ELR (cell line): ENCODE results near the gene SLC2A9.
"Not testable (repeated sequence)": the region's sequence is repeated elsewhere in the genome, so short reads cannot be mapped to it uniquely, and the experiment has no call there.

Source experiments
- DNase-seq: peaks from one replicate; pipeline ENCODE4 v3.0.0-alpha.2; 2015; ENCODE audit warnings: low read depth

The SLC2A9 gene

DNA sequence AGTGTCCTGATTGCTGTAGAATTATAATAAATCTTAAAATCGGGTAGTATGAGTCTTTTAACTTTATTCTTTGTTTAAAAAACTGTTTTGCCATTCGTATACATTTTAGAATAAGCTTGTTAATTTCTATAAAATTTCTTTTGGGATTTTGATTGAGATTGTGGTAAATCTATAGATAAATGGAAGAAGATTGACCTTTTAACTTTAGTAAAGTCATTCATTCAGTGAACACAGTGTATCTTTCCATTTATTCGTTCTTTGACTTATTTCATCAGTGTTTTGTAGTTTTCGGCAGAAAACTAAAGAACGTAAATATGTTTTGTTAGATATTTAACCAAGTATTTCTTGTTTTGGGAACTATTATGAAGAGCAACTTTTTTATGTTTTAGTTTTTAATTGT lies 201.0 kb downstream of the SLC2A9 start:
- no peak for DNase-seq

DNA sequence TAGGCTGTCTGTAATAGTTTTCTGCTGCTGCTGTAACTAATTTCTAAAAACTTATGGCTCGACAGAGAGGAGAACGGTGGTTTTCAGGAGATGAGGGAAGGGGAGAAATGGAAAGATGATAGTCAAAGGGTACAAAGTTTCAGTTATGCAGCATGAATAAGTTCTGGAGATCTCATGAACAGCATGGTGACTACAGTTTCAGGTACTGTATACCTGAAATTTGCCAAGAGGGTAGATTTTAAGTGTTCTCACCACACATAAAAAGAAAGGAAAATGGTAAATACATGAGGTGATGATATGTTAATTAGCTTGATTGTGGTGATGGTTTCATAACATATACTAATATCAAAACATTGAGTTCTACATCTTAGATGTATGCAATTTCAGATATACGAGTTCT lies 205.0 kb downstream of the SLC2A9 start:
- DNase-seq = no peak

DNA sequence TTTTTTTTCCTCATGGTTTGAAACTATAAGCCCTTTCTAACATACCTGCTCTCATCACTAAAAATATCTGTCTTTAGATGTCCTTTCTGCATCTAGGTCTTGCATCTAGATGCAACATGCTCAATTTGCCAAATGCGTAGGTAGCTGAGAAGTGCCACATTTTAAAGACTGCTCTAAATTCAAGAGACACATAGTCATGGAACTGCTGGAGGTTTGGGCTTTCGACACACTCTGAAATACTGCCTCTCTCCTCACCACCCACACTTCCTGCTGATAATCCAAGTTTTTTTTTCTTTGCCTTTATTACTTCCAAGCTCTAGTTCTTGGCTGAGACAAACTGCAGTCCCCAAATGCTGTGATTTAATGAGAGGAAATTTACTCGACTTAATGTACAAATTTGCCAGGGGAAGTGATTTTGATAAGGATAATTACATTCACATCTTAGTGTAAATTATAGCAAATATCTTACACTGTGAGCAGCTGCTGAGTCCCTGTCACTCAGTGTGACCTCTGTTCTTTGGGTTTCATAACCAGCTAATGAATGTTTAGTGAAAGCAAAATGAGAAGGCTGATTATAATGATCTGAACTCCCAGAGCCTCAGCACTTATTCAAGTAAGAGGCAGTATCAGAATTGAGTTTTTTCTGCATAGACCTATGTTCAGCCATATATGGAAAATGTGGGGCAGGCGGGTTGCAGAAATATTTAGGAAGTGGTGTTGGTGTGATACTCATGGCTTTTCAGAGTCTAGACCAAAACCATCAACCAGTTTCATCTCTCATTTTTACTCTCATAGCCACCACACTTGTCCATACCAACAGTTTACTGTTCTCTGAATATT lies 208.6 kb downstream of the SLC2A9 start:
- no peak for DNase-seq

DNA sequence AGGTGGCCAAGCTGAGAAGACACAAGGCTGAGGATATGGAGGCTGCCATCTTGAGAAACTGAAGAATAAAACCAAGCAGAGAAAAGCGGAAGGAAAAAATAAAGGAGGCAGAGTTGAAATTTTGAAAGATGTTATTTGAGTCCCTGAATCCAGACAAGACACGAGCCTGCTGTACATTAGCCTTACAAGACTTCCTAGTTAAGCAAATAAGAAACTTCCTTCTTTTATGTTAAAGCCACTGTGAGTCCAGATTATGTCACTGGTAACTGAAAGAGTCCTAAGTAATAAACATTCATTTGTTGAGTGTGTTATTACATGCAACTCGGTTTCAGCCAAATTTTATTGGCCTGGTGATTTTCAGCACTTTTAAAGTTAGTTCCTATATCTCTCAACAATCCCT lies 209.5 kb downstream of the SLC2A9 start:
- no peak for DNase-seq

DNA sequence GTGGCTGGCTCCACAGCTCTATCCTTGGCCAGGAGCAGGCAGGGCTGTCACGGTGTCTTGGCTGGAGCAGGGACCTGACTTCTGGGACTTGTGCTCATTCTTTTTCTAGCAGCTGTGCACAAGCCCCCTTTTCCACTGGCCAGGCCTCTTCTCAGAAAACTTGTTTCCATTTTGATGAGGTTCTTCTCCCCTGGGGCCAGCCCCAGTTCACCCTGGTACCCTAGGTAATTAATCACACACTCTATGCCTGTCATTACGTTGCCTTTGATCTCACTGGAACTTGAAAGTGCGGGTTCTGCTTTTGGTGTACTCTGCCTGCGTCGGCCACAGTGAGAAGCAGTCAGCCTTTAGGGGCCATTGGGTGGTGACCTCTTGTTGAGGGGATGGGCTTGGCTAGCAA lies 213.2 kb downstream of the SLC2A9 start:
- no peak for DNase-seq

DNA sequence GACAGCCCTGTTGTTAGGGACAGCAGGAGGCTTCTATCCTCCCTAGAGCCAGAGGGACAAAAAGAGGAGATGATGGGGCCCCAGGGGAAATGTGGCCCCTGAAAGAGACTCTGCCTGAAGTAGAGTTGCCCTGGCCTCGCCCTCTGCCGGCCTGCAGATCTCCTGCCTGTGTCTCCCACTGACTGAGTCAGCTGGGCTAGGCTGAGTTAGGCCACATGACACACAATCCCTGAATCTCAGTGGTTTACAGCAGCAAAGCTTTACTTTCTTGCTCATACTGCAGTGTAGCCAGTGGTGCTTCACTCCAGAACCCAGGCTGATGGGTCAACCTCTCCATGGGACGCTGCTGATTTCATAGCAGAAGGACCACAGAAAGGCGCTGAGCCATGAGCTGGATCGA lies 216.4 kb downstream of the SLC2A9 start:
- no peak for DNase-seq

DNA sequence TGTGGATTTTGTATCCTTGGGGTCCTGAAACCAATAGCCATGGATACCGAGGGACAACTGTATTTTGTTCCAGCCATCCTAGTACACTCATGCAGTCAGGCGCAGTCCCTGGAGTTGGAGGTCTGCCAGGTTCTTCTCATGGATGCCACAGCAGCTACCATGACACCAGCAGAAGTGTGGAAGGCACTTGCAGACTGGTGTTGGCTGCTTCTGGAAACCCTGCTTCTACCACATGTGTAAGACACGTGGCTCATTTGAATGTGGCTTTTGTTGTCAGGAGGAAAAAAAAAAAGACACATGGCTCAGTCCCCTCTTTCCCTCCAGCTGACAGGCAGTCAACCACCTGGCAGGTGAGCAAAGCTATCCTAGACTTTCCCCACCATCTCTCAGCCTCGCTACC lies 220.4 kb downstream of the SLC2A9 start:
- no peak for DNase-seq

DNA sequence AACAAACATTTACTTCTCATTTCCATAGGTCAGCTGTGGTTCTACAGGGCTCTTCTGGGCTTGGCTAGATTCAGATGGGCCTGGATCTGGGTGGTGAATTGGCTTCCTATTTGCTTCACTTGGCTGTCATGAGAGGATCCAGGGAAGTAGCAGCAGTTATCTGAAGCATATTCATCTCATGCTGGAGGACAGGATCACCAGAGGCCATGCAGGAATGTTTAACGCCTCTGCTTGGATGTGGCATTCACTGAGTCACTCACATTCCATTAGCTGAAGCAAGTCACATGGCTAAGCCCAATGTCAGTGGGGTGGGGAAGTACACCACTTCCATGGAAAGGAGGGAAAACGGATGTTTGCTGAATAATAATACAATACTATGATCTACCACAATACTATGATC lies 224.7 kb downstream of the SLC2A9 start:
- not testable (repeated sequence) for DNase-seq

DNA sequence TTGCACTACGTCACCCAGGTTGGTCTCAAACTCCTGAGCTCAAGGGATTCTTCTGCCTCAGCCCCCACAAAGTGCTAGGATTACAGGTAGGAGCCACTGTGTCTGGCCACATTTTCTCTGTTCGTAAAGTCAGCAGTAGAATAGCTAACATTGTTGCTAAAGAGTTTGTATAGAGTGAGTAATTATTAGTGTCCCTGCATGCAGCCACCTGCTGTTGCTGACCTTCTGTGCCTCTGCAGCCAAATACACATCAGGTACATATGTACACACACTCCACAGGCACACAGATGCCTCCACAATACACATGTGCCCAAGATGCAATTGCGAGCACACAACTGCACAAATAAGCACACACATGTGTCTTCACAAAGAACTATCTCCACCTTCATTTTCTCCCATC lies 228.9 kb downstream of the SLC2A9 start:
- no peak for DNase-seq

DNA sequence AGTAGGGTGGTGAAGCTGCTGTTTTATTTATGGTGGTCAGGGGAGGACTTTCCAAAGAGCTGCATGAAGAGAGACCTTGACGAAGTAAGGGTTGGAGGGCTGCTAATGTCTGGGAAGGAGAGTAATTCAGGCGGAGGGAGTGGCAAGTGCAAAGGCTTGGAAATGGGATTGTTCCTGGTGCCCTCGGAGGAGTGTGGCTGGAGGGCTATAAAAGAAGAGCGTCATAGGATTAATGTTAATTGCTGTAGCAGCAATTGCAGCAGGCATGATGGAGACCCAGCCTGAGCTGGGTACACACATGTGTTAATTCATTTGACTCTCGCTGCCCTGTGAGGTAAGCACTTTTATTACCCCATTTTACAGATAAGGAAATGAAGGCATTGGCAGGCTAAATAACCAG lies 235.4 kb downstream of the SLC2A9 start:
- DNase-seq = not testable (repeated sequence)

DNA sequence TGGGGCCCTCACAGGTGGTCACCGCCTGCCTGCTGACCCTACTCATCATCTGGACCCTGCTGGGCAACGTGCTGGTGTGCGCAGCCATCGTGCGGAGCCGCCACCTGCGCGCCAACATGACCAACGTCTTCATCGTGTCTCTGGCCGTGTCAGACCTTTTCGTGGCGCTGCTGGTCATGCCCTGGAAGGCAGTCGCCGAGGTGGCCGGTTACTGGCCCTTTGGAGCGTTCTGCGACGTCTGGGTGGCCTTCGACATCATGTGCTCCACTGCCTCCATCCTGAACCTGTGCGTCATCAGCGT lies 239.2 kb downstream of the SLC2A9 start:
- no peak for DNase-seq

DNA sequence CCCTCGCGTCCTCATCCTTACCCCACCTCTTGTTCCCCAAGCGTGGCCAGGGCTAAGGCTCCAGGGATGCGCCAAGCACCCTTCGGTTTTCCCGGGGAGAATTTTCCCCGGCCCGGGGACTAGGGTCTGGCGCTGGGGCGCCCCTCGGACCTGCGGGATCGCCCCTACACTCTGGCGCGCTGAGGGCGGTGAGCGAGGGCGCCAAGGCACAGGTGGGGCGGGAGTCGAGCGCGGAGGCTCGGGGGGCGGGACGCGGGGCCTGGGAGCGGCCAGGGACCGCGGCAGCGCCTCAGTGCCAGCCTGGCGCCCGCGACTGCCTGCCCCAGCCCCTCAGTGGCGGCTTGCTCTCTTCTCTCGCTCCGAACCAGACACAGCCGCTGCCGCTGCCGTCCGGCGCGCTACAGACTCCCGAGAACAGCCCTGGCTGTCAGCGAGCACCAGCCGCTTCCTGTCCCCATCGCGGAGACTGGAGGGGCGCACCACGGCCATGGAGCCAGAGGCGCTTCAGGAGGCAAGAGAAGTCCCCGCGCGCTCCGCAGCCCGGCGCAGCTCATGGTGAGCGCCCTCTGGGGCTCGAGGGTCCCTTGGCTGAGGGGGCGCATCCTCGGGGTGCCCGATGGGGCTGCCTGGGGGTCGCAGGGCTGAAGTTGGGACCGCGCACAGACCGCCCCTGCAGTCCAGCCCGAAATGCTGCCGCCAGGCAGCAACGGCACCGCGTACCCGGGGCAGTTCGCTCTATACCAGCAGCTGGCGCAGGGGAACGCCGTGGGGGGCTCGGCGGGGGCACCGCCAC lies 239.8 kb downstream of the SLC2A9 start, which contains the start of gene DRD5:
Gene DRD5, plus strand, starts transcription at position 292 of the 793 bp plus-strand sequence. Its CDS starts 396 bp downstream, at position 688.
- DNase-seq = no peak
